ENCODE measurements around the gene LRRC45. TPM values are rescaled to one million over a fixed set of nuclear protein-coding genes. Genes with fewer than 3 reads are reported as not detected.

LRRC45 gene
- total and polyA plus RNA-seq, 9 of the 15 experiments (the other 6 are each of a cell fraction or from before 2014, with no cell fraction given), result 3.5 to 21.5 (median 11.2) TPM; not detected in 2

DNA sequence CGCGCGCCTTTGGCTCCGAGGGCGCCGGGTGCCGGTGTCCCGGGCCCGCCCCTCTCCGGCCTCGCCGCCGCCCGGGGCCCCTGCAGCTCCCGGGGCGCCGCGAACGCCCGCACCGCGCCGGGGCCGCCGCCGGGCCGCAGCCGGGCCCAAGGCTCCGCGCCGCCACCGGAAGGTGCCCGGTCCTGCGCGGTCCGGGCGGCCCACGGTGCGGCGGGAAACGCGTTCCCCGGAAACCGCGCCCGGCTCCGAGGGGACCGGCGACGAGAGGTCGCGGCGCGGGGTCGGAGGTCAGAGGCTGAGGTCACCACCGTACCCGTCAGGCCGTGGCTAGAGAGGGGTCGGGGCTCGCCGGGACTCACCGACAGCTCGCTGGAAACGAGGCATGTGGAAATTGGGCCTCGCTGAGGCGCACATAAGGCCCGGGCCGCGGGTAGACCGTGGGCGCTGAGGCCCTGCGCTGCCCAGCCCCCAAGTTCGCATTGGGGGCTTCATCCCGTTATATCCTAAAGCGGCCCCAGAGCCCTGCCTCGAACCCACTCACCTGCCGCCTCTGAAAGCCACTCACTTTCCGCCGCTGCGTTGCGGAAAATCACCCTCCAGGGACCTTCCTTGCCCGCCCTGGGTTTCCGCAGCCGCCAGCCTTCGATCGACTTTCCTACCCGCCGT lies 42.7 kb downstream of the LRRC45 start, which contains the start of gene DUS1L (continued):
- TF ChIP-seq, protein P1, sequence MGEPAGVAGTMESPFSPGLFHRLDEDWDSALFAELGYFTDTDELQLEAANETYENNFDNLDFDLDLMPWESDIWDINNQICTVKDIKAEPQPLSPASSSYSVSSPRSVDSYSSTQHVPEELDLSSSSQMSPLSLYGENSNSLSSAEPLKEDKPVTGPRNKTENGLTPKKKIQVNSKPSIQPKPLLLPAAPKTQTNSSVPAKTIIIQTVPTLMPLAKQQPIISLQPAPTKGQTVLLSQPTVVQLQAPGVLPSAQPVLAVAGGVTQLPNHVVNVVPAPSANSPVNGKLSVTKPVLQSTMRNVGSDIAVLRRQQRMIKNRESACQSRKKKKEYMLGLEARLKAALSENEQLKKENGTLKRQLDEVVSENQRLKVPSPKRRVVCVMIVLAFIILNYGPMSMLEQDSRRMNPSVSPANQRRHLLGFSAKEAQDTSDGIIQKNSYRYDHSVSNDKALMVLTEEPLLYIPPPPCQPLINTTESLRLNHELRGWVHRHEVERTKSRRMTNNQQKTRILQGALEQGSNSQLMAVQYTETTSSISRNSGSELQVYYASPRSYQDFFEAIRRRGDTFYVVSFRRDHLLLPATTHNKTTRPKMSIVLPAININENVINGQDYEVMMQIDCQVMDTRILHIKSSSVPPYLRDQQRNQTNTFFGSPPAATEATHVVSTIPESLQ (CRISPR knock-in tag; IDR thresholded peaks at IDR 0.05), result no peak
- TF ChIP-seq JUN (IDR thresholded peaks at IDR 0.05; ENCODE audit: borderline replicate concordance, low read depth, low read length), result peak; percentile 53; the same call in 1 of the 2 replicates
- TF ChIP-seq JUN (CRISPR knock-in tag; IDR thresholded peaks at IDR 0.05; ENCODE audit: borderline replicate concordance), result no peak
- 0 out of 2 replicates have a peak, but pooled peaks have one; percentile 22 for TF ChIP-seq FOSL1 (tag; conservative IDR thresholded peaks at IDR 0.05)
- TF ChIP-seq, protein P2, sequence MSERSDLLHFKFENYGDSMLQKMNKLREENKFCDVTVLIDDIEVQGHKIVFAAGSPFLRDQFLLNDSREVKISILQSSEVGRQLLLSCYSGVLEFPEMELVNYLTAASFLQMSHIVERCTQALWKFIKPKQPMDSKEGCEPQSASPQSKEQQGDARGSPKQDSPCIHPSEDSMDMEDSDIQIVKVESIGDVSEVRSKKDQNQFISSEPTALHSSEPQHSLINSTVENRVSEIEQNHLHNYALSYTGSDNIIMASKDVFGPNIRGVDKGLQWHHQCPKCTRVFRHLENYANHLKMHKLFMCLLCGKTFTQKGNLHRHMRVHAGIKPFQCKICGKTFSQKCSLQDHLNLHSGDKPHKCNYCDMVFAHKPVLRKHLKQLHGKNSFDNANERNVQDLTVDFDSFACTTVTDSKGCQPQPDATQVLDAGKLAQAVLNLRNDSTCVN (CRISPR knock-in tag; IDR thresholded peaks at IDR 0.05), result no peak
- no peak for TF ChIP-seq GTF2E2 (tag; IDR thresholded peaks at IDR 0.05)
- TF ChIP-seq SMARCC2 (IDR thresholded peaks at IDR 0.05; ENCODE audit: low read depth), result no peak
- TF ChIP-seq PTBP1 (IDR thresholded peaks at IDR 0.05; ENCODE audit: low read depth, low read length), result no peak
- TF ChIP-seq YBX1 (IDR thresholded peaks at IDR 0.05), result no peak
- TF ChIP-seq PCBP2 (IDR thresholded peaks at IDR 0.05; ENCODE audit: low read depth, low read length, poor library complexity, severe bottlenecking), result no peak
- no peak for TF ChIP-seq ATF1 (CRISPR knock-in tag; IDR thresholded peaks at IDR 0.05)
- TF ChIP-seq ATF1 (tag; IDR thresholded peaks at IDR 0.05), result peak; percentile 66
- TF ChIP-seq SAFB (IDR thresholded peaks at IDR 0.05; ENCODE audit: borderline replicate concordance, low read depth, low read length), result peak; percentile 61
- no peak for TF ChIP-seq SPI1 (IDR thresholded peaks at IDR 0.05; ENCODE audit: borderline replicate concordance, low read depth, low read length)
- TF ChIP-seq ZZZ3 (IDR thresholded peaks at IDR 0.05), result no peak
- peak; percentile 69; the same call in 1 of the 2 replicates for TF ChIP-seq ZNF41 (CRISPR knock-in tag; conservative IDR thresholded peaks at IDR 0.05)
- 0 out of 2 replicates have a peak, but pooled peaks have one; percentile 36 for TF ChIP-seq RBM34 (IDR thresholded peaks at IDR 0.05; ENCODE audit: borderline replicate concordance, insufficient read depth, low read length)
- TF ChIP-seq CBFB (CRISPR knock-in tag; IDR thresholded peaks at IDR 0.05), result no peak
- TF ChIP-seq RFX5 (IDR thresholded peaks at IDR 0.05; ENCODE audit: low read depth, low read length), result no peak
- peak; percentile 86 for TF ChIP-seq TBP (optimal IDR thresholded peaks at IDR 0.05; ENCODE audit: low read depth, low read length)
- no peak for TF ChIP-seq EZH2 (IDR thresholded peaks at IDR 0.05; ENCODE audit: borderline replicate concordance, low read depth, low read length)
- TF ChIP-seq FOXP4 (CRISPR knock-in tag; IDR thresholded peaks at IDR 0.05; ENCODE audit: borderline replicate concordance), result no peak
- TF ChIP-seq SREBF1 (IDR thresholded peaks at IDR 0.05; ENCODE audit: borderline replicate concordance, low read depth, low read length), result peak; percentile 83; the same call in 1 of the 2 replicates
- TF ChIP-seq U2AF2 (optimal IDR thresholded peaks at IDR 0.05; ENCODE audit: low read depth, low read length), result no peak
